Right ventricle myocardium superior (tissue), 1 donor: ENCODE results near the gene OSBPL6. TPM values are rescaled to one million over a fixed set of nuclear protein-coding genes. Genes with fewer than 3 reads are reported as not detected.

Source experiments
- ATAC-seq: fragments of 200-7000 bp; cut with Tn5 transposase; one replicate; pipeline ENCODE4 v1.9.1; 2020; ENCODE audit warnings: mild to moderate bottlenecking; ENCODE audit not compliant: poor library complexity
- DNase-seq: peaks from one replicate; pipeline ENCODE4 v3.0.0-alpha.2; 2020
- intact Hi-C: fragments of 100-400 bp; cut with DNase I; formaldehyde crosslinking; loops from one replicate; pipeline ENCODE4 v1.11.2; 2022
- total RNA-seq: library from RNA; stranded (reverse); fragmentation: NEBNext Ultra II Directional; extraction: Animal tissue kit (Norgen Biotek cat#: 25700); gene quantifications from one replicate; pipeline ENCODE4 v1.2.1, GENCODE V29; 2021
- donor health status: DM: no; HTN: yes; CAD: no; lungs with severe emphysema.

The OSBPL6 gene
- total RNA-seq, 1 donor from 2014 or later = 3.3 TPM

DNA sequence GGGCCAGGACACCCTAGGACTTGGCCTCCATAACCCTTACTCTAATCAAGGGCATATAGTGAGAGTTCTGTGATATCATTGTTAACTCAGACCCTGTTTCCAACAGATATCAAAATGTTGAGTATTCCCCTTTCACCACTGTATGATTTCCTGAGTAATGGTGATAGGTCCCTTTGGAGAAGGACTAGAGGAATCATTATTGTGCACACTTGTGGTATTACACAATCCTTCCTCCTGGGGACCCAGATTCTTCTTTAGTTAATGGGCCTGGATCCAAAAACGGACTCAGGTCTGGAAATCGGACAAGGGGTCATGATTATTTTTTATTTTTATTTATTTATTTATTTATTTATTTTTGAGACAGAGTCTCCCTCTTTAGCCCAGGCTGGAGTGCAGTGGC is 233.1 kb downstream of the OSBPL6 start:
- DNase-seq (no peak), ATAC-seq (no peak)
- intact Hi-C loops = no loop called here

GRCh38 chr2:178428396-178428806 is 234.1 kb downstream of the OSBPL6 start:
- DNase-seq (no peak), ATAC-seq (no peak)
- intact Hi-C loops = no loop called here

DNA sequence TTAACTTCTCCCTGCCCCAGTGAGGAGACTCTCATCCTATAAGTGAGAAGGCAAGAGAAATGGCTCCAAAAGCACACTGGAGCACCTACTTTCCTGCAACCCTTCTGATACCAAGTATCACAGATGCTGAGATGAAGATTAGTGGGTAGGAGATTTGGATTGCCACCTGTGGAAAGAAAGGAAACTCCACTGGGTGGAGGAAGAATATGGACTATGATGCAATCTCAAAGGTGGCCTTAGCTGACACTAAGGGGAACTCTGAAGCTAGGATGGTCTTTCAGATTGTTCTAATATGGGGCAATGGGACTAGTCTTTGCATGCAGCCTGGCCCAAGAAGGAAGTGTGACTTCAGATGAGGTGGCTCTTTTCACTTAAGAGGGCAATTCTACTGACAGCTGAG is 235.0 kb downstream of the OSBPL6 start:
- DNase-seq (no peak), ATAC-seq (no peak)
- intact Hi-C loops = no loop called here

DNA sequence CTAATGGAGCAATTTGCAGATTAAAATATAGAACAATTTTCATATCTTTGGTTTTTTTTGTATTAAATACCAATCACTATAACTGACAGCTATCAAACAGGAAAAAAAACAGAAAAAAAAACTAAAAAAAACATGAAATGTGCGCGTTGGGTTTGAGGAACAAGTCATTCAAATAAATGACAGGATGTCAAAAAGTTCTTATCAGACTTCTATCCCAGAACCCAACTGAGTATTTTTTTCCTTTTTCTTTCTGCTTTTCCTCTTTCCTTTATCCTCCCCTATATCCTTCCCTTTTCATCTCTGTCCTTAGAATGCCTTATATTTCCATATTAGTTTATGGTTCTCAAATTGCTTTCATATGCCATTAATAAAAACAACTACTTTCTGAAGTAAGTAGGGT is 242.3 kb downstream of the OSBPL6 start:
- ATAC-seq = no peak
- DNase-seq = no peak
- intact Hi-C loops = no loop called here

DNA sequence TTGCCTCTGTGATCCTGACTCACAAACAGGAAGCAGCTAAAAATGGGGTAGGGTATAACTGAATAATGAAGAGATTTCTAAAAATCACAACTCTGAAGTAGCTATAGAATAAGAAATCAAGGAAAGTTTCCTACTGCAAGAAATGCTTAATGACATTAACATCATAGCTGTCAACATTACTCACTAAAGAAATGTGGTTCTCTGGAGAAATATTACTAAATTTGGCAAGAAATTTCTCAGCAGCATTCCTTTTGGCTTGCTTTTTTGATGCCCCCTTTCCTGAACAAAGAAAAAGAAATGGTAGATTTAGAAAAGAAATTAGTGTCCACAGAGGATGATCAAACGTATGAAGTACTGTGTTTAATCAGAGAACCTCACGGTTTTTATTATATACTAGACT is 247.1 kb downstream of the OSBPL6 start:
- intact Hi-C loops = no loop called here
- ATAC-seq (no peak), DNase-seq (no peak)

GRCh38 chr2:178448968-178449661 is 254.8 kb downstream of the OSBPL6 start:
- ATAC-seq (no peak), DNase-seq (no peak)
- intact Hi-C loops = no loop called here

- no peak for DNase-seq
- intact Hi-C loops = no loop called here
- no peak for ATAC-seq
Observed at GRCh38 chr2:178449700-178450523, 255.6 kb downstream of the OSBPL6 start.

GRCh38 chr2:178450524-178450773 is 256.1 kb downstream of the OSBPL6 start:
- intact Hi-C loops = no loop called here
- DNase-seq = no peak
- no peak for ATAC-seq

DNA sequence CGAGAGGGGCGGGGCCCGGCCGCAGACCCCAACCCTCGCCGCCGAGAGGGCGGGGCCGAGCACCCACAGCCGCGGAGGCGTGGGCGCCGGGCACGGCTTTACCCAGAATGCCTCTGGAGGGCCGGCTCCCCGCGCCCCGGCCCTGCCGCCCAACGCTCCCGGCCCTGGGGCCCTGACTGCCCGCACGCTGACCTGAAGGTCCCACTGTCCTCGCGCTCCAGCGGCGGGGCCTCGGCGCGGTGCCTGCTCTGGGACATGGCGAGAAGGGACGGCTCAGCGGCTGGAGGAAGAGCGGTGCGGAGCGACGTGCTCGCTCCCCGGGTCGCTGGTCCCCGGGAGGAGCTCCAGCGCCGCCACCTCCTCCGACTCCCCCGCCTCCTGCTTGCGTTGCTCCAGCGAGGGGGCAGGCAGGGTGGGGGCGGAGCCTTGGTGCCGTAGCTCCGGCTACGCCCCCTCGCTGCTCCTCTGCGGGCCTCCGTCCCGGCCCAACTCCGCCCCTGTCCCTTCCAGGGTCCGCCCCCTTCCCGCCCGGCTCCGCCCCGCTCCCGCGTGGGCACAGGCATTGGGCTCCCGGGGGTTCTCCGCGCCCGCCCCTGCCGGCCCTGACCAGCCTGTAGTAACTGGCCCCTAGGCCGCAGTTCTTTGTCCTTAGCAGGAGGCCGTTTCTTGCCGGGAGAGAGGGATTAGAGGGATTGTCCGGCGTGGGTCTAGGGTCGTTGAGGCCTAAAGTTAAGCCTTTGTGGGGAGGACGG is 256.6 kb downstream of the OSBPL6 start, which contains the start of the genes PJVK and PRKRA:
PJVK (plus strand) TSS at position 605 of the 752 bp plus-strand sequence. CDS start 2,032 bp downstream, outside the sequence.
PRKRA (minus strand) TSS at position 402 of the 752 bp plus-strand sequence; CDS start at position 257, 145 bp downstream.
- DNase-seq (peak; percentile 98), ATAC-seq (peak; percentile 98)
- intact Hi-C loops = no loop called here

GRCh38 chr2:178452334-178452733 is 258.0 kb downstream of the OSBPL6 start:
- intact Hi-C loops = no loop called here
- DNase-seq = no peak
- no peak for ATAC-seq

Other genes starting within 250 kb of the OSBPL6 start
- 2.2 TPM for gene PDE11A, start 121.7 kb upstream of the OSBPL6 start, total RNA-seq
- 4.9 TPM for gene RBM45, start 82.1 kb upstream of the OSBPL6 start, total RNA-seq